Measurements from ENCODE around the gene NES.
A peak's percentile ranks its signal among the peaks of the same experiment; 100 is the strongest.

Gene NES

GRCh38 chr1:156689953-156690674 is 12.9 kb upstream of the NES start:
- DNase-seq, result no peak
- in situ Hi-C loops (cut with MboI; ENCODE audit: low pct_unique_long_range_greater_than_20kb, low sequenced_read_pairs), result no loop called here

- in situ Hi-C loops (cut with MboI; ENCODE audit: low pct_unique_long_range_greater_than_20kb, low sequenced_read_pairs), result no loop called here
- peak; percentile 88 for DNase-seq
Observed at GRCh38 chr1:156689035-156689952, 12.1 kb upstream of the NES start.

DNA sequence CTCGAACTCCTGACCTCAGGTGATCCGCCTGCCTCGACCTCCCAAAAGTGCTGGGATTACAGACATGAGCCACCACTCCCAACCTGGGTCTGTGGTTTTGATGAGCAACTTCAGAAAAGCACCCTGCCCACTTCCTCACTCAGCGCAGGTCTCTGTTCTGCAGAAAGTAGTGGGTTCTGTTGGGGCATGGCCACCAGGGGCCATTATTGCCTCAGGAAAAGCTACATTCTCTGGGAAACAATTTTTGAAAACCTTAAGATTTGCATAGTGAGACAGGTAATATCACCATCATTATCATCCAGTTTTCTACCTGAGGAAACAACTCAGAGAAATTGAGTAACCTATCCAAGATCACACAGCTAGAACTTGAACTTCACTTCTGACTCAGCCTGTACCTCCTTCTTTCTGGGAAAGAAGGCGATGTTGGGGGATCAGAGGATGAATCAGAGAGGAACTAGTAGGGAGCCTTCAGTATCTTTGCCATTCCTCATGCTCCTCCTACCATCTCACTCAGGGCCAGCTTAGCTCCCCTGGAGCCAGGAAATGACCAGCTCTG is 7.1 kb upstream of the NES start:
- DNase-seq, result peak; percentile 34
- in situ Hi-C loops (cut with MboI; ENCODE audit: low pct_unique_long_range_greater_than_20kb, low sequenced_read_pairs), result no loop called here

DNA sequence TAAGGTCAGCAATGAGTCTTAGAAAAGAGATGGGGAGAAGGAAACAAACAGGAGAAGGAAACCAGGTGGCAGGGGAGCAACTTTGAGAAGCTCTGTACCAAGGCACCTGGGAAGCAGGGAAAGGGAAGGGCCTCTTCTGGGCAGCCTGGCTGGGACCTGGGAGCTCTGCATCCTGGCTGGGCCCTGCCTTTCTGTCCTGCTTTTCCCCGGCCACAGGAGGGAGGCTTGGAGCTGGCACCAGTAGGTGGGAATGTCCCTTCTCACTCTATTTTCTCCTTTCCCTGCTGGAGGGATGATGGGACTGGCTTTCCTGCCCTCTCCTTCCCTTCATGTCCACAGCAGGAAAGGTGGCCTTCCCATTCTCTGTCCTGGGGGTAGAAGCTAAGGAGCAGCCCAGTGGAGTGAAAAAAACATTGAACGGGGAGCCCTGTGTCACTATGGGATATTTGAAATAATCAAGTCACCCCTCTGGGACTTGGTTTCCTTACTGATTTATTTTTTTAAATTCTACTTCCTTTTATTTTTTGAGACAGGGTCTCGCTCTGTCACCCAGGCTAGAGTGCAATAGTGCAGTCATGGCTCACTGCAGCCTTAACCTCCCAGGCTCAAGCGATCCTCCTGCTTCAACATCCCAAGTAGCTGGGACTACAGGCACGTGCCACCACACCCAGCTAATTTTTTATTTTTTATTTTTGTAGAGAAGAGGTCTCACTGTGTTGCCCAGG is 5.1 kb upstream of the NES start:
- no peak for DNase-seq
- in situ Hi-C loops (cut with MboI; ENCODE audit: low pct_unique_long_range_greater_than_20kb, low sequenced_read_pairs), result no loop called here

DNA sequence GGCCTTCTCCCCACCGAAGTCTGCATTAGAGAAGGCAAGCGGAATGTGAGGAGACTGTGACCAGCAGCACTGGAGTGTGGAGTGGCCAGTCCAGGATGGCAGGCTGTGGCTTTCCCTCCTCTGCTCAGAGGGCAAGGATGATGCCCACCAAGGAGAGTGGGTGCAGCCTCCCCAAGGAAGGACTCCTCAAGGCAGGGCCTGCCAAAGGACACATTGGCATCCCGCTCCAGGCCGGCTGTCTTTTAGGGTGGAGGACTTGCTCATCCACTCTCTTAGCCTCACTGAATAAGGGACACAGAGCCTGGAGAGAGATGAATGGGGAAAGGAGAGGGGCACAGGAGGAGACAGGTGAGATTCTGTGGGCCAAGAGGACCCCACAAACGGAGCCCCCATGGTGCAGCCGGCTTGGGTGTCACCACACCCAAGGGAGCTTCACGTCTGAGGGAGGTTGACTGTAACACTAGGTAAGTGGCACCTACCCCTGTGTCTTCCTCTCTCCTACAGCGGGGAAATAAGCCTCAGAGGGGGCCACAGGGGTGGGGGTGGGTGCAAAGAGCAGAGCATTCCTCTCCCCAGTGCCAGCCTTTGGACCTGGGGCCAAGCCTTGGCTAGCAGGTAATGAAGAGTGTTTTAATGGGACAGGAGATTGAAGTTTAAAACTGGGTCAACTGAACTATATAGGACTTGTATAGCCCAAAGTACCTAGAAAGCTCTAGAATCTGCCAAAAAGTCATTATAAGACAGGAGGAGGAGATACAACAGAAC is 4.2 kb upstream of the NES start:
- no peak for DNase-seq
- in situ Hi-C loops (cut with MboI; ENCODE audit: low pct_unique_long_range_greater_than_20kb, low sequenced_read_pairs), result no loop called here

GRCh38 chr1:156680056-156680455 is 2.8 kb upstream of the NES start:
- in situ Hi-C loops (cut with MboI; ENCODE audit: low pct_unique_long_range_greater_than_20kb, low sequenced_read_pairs), result no loop called here
- no peak for DNase-seq

GRCh38 chr1:156677616-156678596 is 699 bp upstream of the NES start:
- in situ Hi-C loops (cut with MboI; ENCODE audit: low pct_unique_long_range_greater_than_20kb, low sequenced_read_pairs), result no loop called here
- peak; percentile 79 for DNase-seq

DNA sequence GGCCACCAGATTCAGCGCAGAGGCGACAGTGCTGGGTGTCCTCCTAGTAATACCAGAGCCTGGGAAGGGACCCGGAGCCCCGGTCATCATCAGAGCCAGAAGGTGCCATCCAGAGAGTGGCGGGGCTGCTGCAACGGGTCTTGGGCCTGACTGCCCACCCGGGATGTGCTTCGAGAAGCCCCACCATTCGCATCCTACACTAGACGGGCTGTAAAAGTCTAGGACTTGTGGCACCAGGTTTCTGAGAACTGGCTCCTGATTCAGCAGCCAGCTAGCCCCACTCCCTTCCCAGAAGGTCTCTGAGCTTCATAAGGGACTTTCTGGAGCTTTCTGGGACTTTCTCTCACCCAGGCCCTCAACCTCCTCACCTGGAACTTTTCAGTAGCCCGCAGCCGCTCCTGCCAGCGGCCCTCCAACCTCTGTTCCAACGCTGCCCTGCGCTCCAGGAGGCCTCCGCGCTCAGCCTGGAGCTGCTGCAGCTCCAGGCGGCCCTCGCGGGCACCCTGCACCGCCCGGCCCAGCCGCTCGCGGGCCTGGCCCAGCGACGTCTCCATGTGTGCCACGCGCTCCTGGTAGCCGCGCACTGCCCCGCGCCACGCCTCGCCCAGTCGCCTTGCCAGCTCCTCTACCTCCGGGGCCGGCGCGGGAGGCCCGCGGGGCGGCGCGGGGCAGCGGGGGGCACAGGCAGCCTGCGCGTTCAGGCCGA is 940 bp downstream of the NES start:
- in situ Hi-C loops (cut with MboI; ENCODE audit: low pct_unique_long_range_greater_than_20kb, low sequenced_read_pairs), result no loop called here

GRCh38 chr1:156675210-156676113 is 1.7 kb downstream of the NES start:
- in situ Hi-C loops (cut with MboI; ENCODE audit: low pct_unique_long_range_greater_than_20kb, low sequenced_read_pairs), result no loop called here
- DNase-seq, result no peak

More for the DNA sequence above, 940 bp downstream of the NES start:
- DNase-seq, result no peak

- in situ Hi-C loops (cut with MboI; ENCODE audit: low pct_unique_long_range_greater_than_20kb, low sequenced_read_pairs), result no loop called here
- DNase-seq, result no peak
Observed at GRCh38 chr1:156673387-156674121, 3.7 kb downstream of the NES start.

DNA sequence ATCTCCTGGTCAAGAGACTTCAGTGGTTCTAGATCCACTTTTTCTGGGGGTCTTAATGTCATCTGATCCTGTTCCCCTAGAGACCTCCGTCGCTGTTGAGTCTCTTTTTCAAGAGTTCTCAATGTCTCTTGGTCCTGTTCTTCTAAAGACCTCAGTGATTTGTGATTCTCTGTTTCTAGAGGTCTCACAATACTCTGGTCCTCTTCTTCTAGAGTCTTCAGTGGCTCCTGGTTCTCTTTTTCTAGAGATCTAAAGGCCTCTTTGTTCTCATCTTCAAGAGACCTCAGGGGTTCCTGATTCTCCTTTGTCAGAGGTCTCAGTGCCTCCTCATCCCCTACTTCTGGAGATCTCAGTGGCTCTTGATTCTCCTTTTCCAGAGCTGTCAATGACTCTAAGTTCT is 5.4 kb downstream of the NES start:
- in situ Hi-C loops (cut with MboI; ENCODE audit: low pct_unique_long_range_greater_than_20kb, low sequenced_read_pairs), result no loop called here

GRCh38 chr1:156670791-156671190 is 6.4 kb downstream of the NES start:
- in situ Hi-C loops (cut with MboI; ENCODE audit: low pct_unique_long_range_greater_than_20kb, low sequenced_read_pairs), result no loop called here
- DNase-seq, result no peak

More for the DNA sequence above, 5.4 kb downstream of the NES start:
- DNase-seq, result no peak

GRCh38 chr1:156670359-156670758 is 6.8 kb downstream of the NES start:
- in situ Hi-C loops (cut with MboI; ENCODE audit: low pct_unique_long_range_greater_than_20kb, low sequenced_read_pairs), result no loop called here
- DNase-seq, result no peak

DNA sequence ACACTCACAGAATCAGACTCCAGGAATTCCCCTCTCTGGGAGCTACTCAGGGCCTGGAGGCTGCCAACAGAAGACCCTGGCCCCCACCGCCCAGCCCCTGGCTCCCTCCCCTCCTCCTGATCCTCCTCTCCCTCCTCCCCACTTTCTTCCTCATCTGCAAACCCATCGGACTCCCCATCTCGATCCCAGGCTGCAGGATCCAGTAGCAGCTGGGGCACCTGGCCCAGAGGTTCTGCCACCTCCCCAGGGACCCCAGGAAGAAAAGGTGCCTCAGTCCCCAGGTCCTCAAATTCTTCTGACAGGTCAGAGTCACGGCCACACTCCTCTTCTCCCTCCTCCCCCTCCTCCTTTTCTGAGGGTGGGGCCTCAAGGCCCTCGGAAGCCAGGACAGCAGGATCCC is 7.4 kb downstream of the NES start:
- DNase-seq, result no peak
- in situ Hi-C loops (cut with MboI; ENCODE audit: low pct_unique_long_range_greater_than_20kb, low sequenced_read_pairs), result no loop called here

- DNase-seq, result no peak
- in situ Hi-C loops (cut with MboI; ENCODE audit: low pct_unique_long_range_greater_than_20kb, low sequenced_read_pairs), result no loop called here
Observed at GRCh38 chr1:156668801-156669637, 8.2 kb downstream of the NES start.

Data from KBM-7 (cell line).